ENCODE results near the gene UBXN4.

- TF ChIP-seq POLR2A (IDR thresholded peaks at IDR 0.05) (peak; percentile 96), CTCF (IDR thresholded peaks at IDR 0.05) (peak in 4 of 5 experiments; percentile 19 to 48 (median 32)), EP300 (IDR thresholded peaks at IDR 0.05; ENCODE audit: low read depth) (no peak)
Observed at GRCh38 chr2:135741395-135742324, at the start of gene UBXN4.
